ACHN (cell line): ENCODE measurements around the gene CAPN8.

Experiments used
- DNase-seq: peaks from one replicate; pipeline ENCODE4 v3.0.0-alpha.2; 2015
- in situ Hi-C: cut with HindIII; loops from 2 replicates; pipeline ENCODE4 v1.10.0; 2017; ENCODE audit warnings: low sequenced_read_pairs, low pct_ligation_motif_present, low pct_unique_long_range_greater_than_20kb

CAPN8 gene

DNA sequence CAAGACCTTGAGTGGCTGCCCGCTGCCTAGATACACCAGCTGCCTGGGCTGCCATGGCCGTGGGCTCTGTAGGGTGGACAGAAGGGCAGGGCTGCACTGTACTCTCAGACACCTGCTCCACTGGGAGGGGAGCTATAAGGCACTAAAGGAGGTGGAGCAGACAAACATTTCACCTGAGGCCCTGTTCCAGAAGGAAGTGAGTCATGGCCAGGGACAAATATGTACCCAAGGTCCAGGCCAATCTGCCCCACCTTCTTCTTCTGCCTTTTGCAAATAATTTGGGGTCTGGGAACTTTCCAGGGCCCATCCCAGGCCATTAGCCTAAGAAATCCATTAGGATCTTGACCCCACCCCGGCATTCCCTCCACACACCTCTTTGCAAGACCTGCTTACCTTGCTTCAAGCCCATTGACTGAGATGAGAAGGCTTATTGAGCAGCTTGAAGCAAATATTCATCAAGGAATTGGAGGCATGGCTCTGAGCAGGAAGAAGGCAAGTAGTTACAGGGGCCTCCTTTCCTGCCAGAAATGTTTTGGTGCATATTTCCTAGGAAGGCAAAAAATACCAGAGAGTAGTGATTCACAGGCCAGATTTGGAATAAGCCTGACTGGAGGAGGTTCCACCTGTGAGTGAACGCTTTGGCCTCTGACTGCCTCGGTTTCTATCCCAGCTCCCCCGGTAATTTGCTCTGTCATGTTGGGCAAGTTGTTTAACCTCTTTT lies at the start of gene CAPN8:
Gene CAPN8, minus strand, starts transcription at position 110 of the 721 bp plus-strand sequence. Its CDS starts 55 bp downstream, at position 55.
- in situ Hi-C loops, result no loop called here
- DNase-seq, result no peak

DNA sequence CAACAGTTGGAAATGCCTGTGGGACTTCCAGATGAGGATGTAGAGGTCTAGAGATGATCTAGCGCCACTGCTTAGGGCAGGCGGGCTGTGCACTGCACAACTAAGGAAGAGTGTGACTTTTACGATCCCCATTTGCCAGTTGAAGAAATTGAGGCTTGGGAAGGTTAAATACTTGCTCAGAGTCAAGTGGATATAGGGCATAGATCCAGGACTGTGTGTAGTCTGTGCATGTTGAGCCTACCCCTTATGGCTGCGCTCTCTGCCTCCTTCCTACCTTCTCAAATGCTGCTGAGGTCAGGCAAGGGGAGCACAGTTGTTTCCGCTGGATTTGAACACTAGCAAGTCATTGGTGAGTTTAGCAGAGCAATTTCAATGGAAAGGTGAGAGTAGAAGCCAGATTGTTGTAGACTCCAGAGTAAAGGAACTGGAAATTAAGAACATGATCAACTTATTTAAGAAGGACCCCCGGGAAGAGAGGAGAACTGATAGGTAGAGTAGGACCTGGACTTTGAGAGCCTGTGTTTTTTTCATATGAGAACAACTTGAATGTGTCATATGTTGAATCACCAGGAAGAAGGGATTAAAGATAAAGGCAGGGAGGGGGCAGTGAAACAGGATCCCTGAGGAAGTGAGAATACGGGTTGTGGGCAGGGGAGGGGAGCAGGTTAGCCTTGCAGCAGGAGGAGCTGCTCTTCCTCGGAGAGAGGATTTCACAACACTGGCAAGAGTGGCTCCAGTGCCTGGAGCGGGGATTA lies 49.5 kb upstream of the CAPN8 start:
- DNase-seq, result peak; percentile 88
- in situ Hi-C loops, result no loop called here

DNA sequence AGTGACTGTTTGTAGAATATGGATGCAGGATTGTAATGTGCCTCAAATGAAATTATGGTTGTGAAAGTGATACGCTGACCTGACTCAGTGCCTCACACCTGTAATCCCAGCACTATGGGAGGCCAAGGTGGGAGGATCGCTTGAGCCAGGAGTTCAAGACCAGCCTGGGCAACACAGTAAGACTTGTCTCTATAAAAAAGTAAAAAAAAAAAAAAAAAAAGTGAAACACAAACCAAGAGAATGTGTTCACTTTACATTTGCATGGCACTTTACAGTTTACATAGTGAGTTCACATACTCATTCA lies 48.9 kb upstream of the CAPN8 start:
- in situ Hi-C loops, result no loop called here
- DNase-seq, result no peak

DNA sequence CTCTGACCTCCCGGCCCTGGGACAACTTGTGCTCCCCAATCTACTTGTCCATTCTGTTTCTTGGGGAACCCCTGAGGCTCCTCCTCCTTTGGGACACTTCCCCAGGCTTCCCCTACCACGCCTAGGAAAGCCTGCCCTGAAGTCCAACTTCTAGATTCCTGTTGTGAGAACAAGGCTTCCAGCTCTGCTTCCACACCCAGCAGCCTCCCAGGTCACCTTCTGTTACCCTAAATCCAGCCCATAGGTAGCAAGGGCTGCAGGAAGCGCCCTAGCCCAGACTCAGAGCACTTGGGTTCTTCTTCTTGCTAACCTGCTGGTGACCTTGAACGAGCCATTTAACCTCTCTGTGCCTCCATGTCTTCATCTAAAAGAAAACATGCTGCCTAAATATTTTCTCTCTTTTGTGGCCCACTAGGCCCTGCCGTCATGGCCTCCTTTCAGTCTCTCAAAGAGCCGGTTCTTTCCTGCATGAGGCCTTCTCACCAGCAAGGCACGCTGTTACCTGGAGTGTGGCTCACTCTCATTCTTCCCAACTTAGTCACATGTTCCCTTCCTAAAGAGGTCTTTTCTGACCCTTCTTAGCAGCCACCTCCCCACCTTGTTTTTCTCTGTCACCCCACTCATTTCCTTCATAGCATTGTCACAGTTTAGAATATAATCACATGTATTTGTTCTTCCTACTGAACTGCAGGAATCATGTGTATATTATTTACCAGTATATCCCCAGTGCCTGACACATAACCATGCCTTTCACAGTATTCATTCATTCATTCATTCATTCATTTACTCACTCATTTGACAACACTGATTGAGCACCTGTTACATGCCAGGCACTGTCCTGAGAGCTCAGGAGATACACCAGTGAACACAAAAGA lies 48.3 kb upstream of the CAPN8 start:
- peak; percentile 38 for DNase-seq
- in situ Hi-C loops, result no loop called here

DNA sequence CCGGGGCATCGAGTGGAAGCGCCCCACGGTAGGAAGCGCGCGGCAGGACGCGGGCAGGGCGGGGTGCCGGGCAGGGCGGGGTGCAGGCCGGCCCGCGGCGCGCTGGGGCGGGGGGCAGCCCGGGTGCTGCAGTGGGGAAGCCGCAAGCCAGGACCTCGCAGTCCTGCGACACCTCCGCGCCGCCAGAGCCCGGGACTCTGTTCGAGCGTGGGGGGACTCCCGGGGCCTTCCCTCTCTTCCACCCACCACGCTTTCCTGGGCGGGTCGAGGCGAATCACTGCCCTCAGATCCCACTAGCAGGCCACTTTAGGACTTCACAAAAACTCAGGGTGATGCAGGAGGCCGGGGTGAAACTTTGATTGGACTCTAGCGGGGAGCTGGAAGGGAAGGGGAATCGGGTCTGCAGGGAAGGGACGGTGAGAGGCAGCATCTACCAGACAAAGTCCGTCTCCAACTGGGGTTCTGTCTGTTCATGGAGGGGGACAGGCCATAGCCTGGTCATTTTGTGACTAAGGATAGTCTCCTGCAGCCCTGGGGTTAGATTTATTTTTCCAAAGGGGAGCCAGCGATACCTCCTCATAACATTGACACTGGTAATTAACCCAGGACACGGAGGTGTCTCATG lies 47.5 kb upstream of the CAPN8 start:
- in situ Hi-C loops, result no loop called here
- DNase-seq, result no peak

DNA sequence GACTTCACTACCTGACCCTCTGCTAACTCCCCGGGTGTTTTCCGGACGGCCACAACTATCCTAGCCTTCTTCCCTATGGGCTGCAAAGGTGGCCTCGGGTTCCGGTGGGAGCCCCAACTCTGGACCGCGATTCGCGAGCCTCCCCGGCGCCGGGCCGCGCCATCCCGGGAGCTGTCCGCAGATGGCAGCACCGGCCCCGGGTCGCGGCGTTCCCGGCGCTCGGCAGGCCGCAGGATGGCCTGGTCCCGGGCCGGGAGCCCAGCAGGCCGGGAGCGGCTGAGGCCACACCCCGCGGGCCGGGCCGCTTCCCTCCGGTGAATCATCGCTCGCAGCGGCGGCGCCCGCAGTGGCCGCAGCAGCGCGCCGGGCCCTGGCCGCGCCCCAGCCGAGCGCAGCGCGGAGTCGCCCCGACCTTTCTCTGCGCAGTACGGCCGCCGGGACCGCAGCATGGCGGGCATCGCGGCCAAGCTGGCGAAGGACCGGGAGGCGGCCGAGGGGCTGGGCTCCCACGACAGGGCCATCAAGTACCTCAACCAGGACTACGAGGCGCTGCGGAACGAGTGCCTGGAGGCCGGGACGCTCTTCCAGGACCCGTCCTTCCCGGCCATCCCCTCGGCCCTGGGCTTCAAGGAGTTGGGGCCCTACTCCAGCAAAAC lies 46.8 kb upstream of the CAPN8 start, which contains the start of gene CAPN2:
Gene CAPN2, plus strand, starts transcription at position 346 of the 656 bp plus-strand sequence. Its CDS starts 102 bp downstream, at position 448.
- peak; percentile 90 for DNase-seq
- in situ Hi-C loops, result no loop called here

DNA sequence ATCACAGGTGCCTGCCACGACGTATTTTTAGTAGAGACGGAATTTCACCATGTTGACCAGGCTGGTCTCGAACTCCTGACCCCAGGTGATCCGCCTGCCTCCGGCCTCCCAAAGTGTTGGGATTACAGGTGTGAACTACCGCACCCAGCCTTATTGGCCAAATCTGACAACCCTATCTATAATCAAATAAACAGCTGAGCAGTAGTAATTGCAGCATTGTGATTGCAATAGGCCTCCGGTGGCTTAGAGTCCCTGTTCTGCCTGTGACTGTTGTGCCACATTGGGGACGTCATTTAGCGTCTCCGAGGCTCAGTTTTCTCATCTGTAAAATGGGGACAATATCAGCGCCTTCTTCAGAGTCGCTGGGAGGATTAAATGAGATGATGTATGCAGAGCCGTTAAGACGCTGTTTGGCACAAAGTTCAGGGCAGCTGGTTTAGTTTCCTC lies 46.3 kb upstream of the CAPN8 start:
- DNase-seq, result no peak
- in situ Hi-C loops, result no loop called here

DNA sequence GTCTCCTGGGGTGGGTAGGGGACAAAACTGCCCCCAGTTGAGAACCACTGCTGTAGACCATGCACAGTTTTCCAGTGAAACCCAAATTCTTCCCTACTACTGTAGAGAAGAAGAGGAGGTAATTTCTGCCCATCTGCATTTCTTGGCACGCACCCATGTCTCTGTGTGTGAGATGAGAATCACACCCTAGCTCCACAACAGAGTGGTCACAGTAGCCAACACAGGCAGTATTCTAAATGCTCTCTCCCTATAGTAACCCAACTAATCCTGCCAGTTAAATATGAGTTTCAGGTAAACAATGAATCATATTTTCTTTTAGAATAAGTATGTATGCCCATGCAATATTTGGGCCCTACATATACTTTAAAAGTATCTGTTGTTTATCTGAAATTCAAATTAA lies 45.7 kb upstream of the CAPN8 start:
- in situ Hi-C loops, result no loop called here

DNA sequence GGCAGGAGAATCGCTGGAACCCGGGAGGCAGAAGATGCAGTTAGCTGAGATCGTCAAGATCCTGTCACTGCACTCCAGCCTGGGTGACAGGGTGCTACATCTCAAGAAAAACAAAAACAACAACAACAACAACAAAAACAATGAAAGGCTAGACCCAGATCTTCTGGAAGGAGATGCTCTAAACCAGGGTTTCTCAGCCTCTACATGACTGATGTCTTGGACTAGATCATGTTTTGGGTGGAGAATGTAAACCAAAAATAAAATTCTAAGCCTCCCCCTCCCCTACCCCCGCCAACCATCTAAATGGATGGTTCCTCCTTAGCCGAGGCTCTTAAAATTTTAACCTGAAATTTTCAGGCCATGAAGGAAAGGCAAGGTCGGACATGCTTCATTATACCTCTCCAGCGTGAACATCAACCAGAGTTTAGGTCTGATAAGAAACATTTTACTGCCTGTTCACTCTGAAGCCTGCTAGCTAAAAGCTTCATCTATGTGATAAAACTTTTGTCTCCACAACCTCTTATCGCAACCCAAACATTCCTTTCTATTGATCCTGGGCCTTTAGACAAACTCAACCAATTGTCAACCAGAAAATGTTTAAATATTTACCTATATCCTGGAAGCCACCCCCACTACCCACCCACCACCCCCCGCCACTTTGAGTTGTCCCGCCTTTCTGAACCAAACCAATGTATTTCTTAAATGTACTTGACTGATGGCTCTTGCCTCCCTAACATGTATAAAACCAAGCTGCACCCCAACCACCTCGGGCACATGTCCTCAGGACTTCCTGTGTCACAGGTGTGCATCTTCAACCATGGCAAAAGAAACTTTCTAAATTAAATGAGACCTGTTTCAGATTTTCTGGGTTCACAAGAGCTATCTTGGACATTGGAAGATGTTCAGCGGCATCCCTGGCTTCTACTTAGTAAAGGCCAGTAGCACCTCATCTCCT lies 45.0 kb upstream of the CAPN8 start:
- DNase-seq, result no peak
- in situ Hi-C loops, result no loop called here

More for the DNA sequence above, 45.7 kb upstream of the CAPN8 start:
- DNase-seq, result no peak

DNA sequence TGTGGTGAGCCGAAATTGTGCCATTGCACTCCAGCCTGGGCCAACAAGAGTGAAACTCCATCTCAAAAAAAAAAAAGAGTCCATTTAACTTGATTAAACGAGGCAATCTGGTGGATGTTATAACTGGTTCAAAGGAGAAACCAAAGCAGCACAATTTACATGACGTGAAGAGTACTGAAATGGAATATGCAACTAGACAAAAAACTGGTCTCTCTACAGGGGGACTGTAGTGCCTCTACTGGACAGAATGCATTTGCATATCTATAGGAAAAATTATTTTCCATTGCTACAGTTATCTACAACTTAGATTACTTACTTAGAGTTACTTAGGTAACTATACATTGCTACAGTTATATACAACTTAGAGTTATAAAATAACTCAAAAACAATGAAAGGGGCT lies 44.1 kb upstream of the CAPN8 start:
- peak; percentile 53 for DNase-seq
- in situ Hi-C loops, result no loop called here

DNA sequence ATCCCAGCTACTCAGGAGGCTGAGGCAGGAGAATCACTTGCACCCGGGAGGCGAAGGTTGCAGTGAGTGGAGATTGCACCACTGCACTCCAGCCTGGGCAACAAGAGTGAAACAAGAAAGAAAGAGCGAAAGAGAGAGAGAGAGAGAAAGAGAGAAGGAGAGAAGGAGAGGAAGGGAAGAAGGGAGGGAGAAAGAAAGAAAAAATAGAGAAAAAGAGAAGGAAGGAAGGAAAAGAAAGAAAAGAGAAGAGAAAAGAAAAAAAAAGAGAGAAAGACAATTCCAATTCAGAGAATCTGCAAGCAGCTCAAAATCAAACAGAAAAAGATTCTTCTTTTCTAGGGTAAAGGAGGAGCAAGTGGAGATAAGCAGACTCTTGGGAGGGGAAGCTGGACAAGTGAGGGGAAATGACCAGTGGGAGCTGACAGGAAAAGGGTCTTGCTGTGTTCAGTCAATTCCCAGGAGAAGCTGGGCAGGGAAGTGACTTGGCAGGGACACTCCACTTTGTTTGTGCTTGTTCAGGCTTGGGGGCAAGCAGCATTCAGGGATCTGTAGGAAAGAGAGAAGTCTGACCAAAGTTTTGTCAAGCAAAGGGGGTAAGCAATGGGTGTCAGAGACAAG lies 43.3 kb upstream of the CAPN8 start:
- in situ Hi-C loops, result no loop called here
- no peak for DNase-seq

DNA sequence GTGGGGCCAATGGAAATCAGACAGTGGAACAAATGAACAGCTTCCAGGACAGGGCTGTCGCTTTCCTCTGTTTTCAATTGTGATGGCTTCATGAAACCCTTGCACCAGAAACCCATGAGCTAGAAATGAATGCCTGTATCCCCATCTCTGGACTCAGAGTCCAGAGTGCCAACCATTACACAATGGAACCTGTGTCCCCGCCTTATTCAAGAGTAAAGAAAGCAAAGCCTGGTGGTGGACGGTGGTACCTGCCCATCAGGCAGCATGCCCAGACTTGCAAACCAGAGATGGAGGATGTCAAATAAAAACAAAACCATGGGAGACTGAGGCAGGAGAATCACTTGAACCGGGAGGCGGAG lies 42.5 kb upstream of the CAPN8 start:
- peak; percentile 88 for DNase-seq
- in situ Hi-C loops, result no loop called here

DNA sequence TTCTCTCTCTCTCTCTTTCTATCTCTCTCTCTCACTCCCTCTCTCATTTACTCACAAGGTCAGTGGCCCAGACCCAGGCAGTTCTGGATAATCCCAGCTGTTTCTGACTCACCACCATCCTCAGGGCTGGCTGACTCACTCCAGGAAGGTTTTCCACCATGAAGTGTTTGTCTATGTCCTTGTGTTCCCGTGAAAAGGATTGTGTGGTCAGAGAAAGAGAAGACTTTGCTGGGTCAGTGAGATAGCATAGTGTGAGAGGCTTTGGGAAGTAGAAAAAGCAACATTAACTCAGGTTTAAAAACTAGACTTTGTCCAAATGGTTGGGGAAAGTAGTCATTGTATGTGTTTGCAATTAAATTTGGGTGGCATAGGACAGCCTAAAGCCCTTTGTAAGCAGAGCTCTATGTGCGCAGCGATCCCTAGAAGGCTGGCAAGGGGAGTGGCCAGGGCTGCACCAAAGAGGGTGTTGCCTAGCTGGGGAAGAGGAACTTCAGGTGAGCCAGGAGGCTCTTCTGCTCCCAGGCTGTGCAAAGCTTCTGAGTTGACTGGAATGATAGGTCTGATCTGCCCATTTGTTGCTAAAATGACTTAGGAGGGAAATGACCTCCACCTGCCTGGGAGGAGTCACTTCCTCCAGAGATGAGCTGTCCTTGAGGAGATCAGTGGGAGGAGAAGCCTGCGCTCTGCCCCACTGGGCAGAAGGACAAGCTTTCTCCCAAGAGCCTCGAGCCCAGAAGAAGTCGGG lies 41.9 kb upstream of the CAPN8 start:
- in situ Hi-C loops, result no loop called here
- peak; percentile 98 for DNase-seq

DNA sequence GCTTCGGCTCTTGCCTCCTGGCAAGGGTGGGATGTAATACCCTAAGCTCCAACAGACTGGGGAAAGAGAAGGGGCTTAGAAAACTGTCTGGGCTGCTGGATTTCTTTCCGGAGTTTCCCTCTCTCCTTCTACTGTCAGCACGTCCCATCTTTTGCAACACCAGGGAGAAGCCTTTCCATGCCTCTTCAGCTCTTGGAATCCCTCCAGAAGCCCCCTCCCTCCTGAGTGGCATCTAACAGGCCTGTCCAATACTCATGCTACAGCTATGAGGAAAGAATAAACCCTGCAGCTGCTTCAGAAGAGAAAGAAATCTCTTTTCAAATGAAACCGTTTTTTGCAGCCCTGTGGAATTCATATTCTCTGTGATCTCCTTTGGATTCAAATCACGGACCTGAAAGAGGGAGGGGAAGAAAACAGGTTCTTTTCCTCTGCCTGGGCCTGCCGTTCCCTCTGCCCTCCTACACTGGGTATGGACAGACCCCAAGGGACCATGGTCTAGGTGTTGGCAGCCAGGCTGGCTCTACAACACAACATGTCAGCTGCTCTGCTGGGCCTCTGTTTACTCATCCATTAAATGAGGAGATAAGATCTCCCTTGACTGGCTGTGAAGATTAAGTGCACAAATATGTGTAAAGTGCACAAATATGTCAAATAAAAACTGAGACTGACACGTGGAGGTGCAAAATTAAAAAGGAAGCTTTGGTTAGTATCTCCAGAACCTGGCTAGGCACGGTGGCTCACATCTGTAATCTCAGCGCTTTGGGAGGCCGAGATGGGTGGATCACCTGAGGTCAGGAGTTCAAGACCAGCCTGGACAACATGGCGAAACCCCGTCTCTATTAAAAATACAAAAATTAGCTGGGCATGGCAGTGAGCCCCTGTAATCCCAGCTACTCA lies 40.8 kb upstream of the CAPN8 start:
- in situ Hi-C loops, result no loop called here
- DNase-seq, result peak; percentile 75
